WTC11 (cell line): ENCODE data around the gene LAMB4.

Experiments used
- ATF2 ChIP-seq: sonication (generic); formaldehyde crosslinking; IDR thresholded peaks from 2 replicates; pipeline ENCODE4 v1.8.1; 2022; ENCODE audit warnings: low read depth, missing genetic modification reagents, borderline replicate concordance
- CREB1 ChIP-seq: sonication (generic); formaldehyde crosslinking; IDR thresholded peaks from 2 replicates; pipeline ENCODE4 v1.8.0; 2023; ENCODE audit warnings: mild to moderate bottlenecking, missing genetic modification reagents
- CTCF ChIP-seq: fragments of 200-600 bp; IDR thresholded peaks from 2 replicates; pipeline ENCODE4 v1.8.0; 2022; ENCODE audit warnings: antibody characterized with exemption
- ELF4 ChIP-seq: sonication (generic); formaldehyde crosslinking; IDR thresholded peaks from 2 replicates; pipeline ENCODE4 v1.8.1; 2022; ENCODE audit warnings: low read depth, mild to moderate bottlenecking, moderate library complexity, missing genetic modification reagents
- EMX1 ChIP-seq: fragments of 250-450 bp; sonication (Bioruptor Pico); IDR thresholded peaks from 2 replicates; pipeline ENCODE4 v1.8.0; 2021; ENCODE audit warnings: mild to moderate bottlenecking
- ESRRA ChIP-seq: sonication (generic); formaldehyde crosslinking; IDR thresholded peaks from 2 replicates; pipeline ENCODE4 v1.8.1; 2022; ENCODE audit warnings: mild to moderate bottlenecking, missing genetic modification reagents, borderline replicate concordance
- FOXP4 ChIP-seq: sonication (generic); formaldehyde crosslinking; IDR thresholded peaks from 2 replicates; pipeline ENCODE4 v1.8.0; 2022; ENCODE audit warnings: mild to moderate bottlenecking, missing genetic modification reagents
- GTF2I ChIP-seq: fragments of 250-450 bp; sonication (Bioruptor Pico); conservative IDR thresholded peaks from 2 replicates; pipeline ENCODE4 v1.4.0; 2021; ENCODE audit warnings: mild to moderate bottlenecking
- MYBL2 ChIP-seq: sonication (generic); formaldehyde crosslinking; IDR thresholded peaks from 2 replicates; pipeline ENCODE4 v1.8.1; 2023; ENCODE audit warnings: mild to moderate bottlenecking, moderate library complexity, missing genetic modification reagents
- PRDM15 ChIP-seq: sonication (generic); formaldehyde crosslinking; IDR thresholded peaks from 2 replicates; pipeline ENCODE4 v1.8.0; 2022; ENCODE audit warnings: missing genetic modification reagents
- PREB ChIP-seq: sonication (generic); formaldehyde crosslinking; IDR thresholded peaks from 2 replicates; pipeline ENCODE4 v1.8.1; 2022; ENCODE audit warnings: mild to moderate bottlenecking, missing genetic modification reagents, moderate library complexity, borderline replicate concordance
- TCF7 ChIP-seq: sonication (generic); formaldehyde crosslinking; IDR thresholded peaks from 2 replicates; pipeline ENCODE4 v1.8.0; 2022; ENCODE audit warnings: mild to moderate bottlenecking, low read depth, missing genetic modification reagents, moderate library complexity

GRCh38 chr7:108136191-108136688 lies 6.1 kb upstream of the LAMB4 start:
- TF ChIP-seq PRDM15 (CRISPR knock-in tag), result no peak
- no peak for TF ChIP-seq EMX1 (CRISPR knock-in tag)
- TF ChIP-seq CREB1 (CRISPR knock-in tag), result no peak
- no peak for TF ChIP-seq MYBL2 (CRISPR knock-in tag)
- TF ChIP-seq CTCF, result no peak
- TF ChIP-seq PREB, result no peak
- no peak for TF ChIP-seq ESRRA (CRISPR knock-in tag)
- TF ChIP-seq ATF2 (CRISPR knock-in tag), result no peak
- no peak for TF ChIP-seq TCF7
- no peak for TF ChIP-seq FOXP4 (CRISPR knock-in tag)
- no peak for TF ChIP-seq ELF4 (CRISPR knock-in tag)
- TF ChIP-seq GTF2I (CRISPR knock-in tag), result no peak
